A549 (cell line): ENCODE measurements around the gene C2CD3. TPM values are rescaled to one million over a fixed set of nuclear protein-coding genes. Genes with fewer than 3 reads are reported as not detected.
A peak's percentile ranks its signal among the peaks of the same experiment; 100 is the strongest.
"Not testable (repeated sequence)": the region's sequence is repeated elsewhere in the genome, so short reads cannot be mapped to it uniquely, and the experiment has no call there.

ENCODE experiments used
- ATAC-seq, 2 experiments: fragments of 200-7000 bp in 1 of 2; fragments of >200 bp in 1 of 2; cut with Nextera tagmentation in 1 of 2; cut with Tn5 transposase in 1 of 2; 3 replicates each; pipeline versions ENCODE4 v1.8.0 to v1.9.1; 2018 to 2020; ENCODE audit warnings: mild to moderate bottlenecking in 1 of 2, moderate library complexity in 1 of 2
- CTCF ChIA-PET: fragments of 300-600 bp; sonication (Branson Sonifier 250); formaldehyde crosslinking; extraction: SDS; loops from one replicate; lab custom pipeline; 2021; ENCODE audit warnings: antibody characterized with exemption, inconsistent platforms; lab: Yijun Ruan, JAX
- POLR2A ChIA-PET: fragments of 350-600 bp; formaldehyde crosslinking; extraction: SDS; loops from one replicate; lab custom pipeline; 2021; ENCODE audit warnings: antibody characterized with exemption, inconsistent platforms; lab: Yijun Ruan, JAX
- DNase-seq, 2 experiments: peaks; one replicate each; pipeline versions ENCODE4 v3.0.0 to v3.0.0-alpha.2; 2011 to 2016; ENCODE audit warnings: low read depth in 1 of 2, low spot score in 1 of 2
- FAIRE-seq: peaks from 2 replicates; lab custom pipeline; 2011; peaks lifted over from hg19 to GRCh38; lab: Jason Lieb, UNC
- H3K27ac ChIP-seq, 2 experiments: fragments of >200 bp; sonication (Bioruptor Twin); formaldehyde crosslinking; 3 replicates each; pipeline ENCODE4 v1.5.1; 2016 to 2017
- H3K4me1 ChIP-seq: fragments of >200 bp; sonication (Bioruptor Twin); formaldehyde crosslinking; 3 replicates; pipeline ENCODE4 v1.6.1; 2016
- H3K4me2 ChIP-seq: fragments of >200 bp; sonication (Bioruptor Twin); formaldehyde crosslinking; 3 replicates; pipeline ENCODE4 v1.6.1; 2016
- H3K4me3 ChIP-seq: fragments of >200 bp; sonication (Bioruptor Twin); formaldehyde crosslinking; 3 replicates; pipeline ENCODE4 v1.5.1; 2016
- H3K9me3 ChIP-seq: fragments of >200 bp; sonication (Bioruptor Twin); formaldehyde crosslinking; 3 replicates; pipeline ENCODE4 v1.6.1; 2016
- CEBPB ChIP-seq, 2 experiments: fragments of >200 bp in 1 of 2; sonication (Bioruptor Twin) in 1 of 2; formaldehyde crosslinking in 1 of 2; IDR thresholded peaks; 2 replicates each; pipeline ENCODE4 v1.6.1; 2012 to 2016
- E2F6 ChIP-seq: IDR thresholded peaks from 2 replicates; pipeline ENCODE4 v1.6.1; 2012; ENCODE audit warnings: low read depth, borderline replicate concordance
- FOSL2 ChIP-seq, 2 experiments: fragments of 450-650 bp in 1 of 2; fragments of >200 bp in 1 of 2; sonication (Bioruptor Twin) in 1 of 2; formaldehyde crosslinking; IDR thresholded peaks; 2 replicates each; pipeline versions ENCODE4 v1.5.0 to v1.6.1; 2016 to 2020; ENCODE audit warnings: mild to moderate bottlenecking in 1 of 2, moderate library complexity in 1 of 2
- GATA3 ChIP-seq: IDR thresholded peaks from 2 replicates; pipeline ENCODE4 v1.6.1; 2012; ENCODE audit warnings: borderline replicate concordance
- JUNB ChIP-seq: fragments of >200 bp; sonication (Bioruptor Twin); formaldehyde crosslinking; IDR thresholded peaks from 2 replicates; pipeline ENCODE4 v1.6.1; 2016
- MAX ChIP-seq: IDR thresholded peaks from 2 replicates; pipeline ENCODE4 v1.6.1; 2012
- POLR2AphosphoS2 ChIP-seq: conservative IDR thresholded peaks from 2 replicates; pipeline ENCODE4 v1.6.1; 2012; ENCODE audit warnings: low read length, improper control_type of control experiment, inconsistent platforms
- ZSCAN20 ChIP-seq: fragments of 250-450 bp; sonication (Bioruptor Pico); IDR thresholded peaks from 2 replicates; pipeline ENCODE4 v1.8.0; 2022; ENCODE audit warnings: mild to moderate bottlenecking, moderate library complexity
- WGBS: methylation state at CpG from one replicate; pipeline ENCODE4 v1.1.6; 2017; ENCODE audit errors: missing lambda C conversion rate; 5-methylcytosine and 5-hydroxymethylcytosine counted together
- polyA plus RNA-seq, 4 experiments: library from polyadenylated mRNA; depleted of rRNA in 3 of 4; stranded (reverse); fragments of >200 nt; fragmentation: RNase III in 1 of 4; extraction: RNeasy Plus Mini Kit Qiagen cat#74134 plus additional on column Dnase treatment in 1 of 4; gene quantifications; 2 replicates in 3 of 4; 3 replicates in 1 of 4; pipeline ENCODE4 v1.2.3, GENCODE V29; 2011 to 2017

The C2CD3 gene
- polyA plus RNA-seq, 2 of the 4 experiments (the other 2 are of a cell fraction): 15.2 to 19.8 TPM

GRCh38 chr11:74069146-74070046 is 101.4 kb downstream of the C2CD3 start (continued):
- TF ChIP-seq ZSCAN20 (CRISPR knock-in tag) (no peak), POLR2AphosphoS2 (no peak)

- TF ChIP-seq CEBPB (IDR thresholded peaks at IDR 0.05) (peak in 1 of 2 experiments; percentile 47; a peak in 1 of 4 replicates), JUNB (peak; percentile 41; the same call in 1 of the 2 replicates), GATA3 (peak; percentile 41; the same call in 1 of the 2 replicates), MAX (0 out of 2 replicates have a peak, but pooled peaks have one; percentile 24), E2F6 (peak; percentile 42; the same call in 1 of the 2 replicates), FOSL2 (IDR thresholded peaks at IDR 0.05) (peak; percentile 31; the same call in 1 of the 2 replicates), FOSL2 (CRISPR knock-in tag; IDR thresholded peaks at IDR 0.05) (peak; percentile 85)
- H3K9me3 ChIP-seq, POLR2A ChIA-PET, H3K4me3 ChIP-seq: not testable (repeated sequence)
- Histone ChIP-seq H3K4me2 (peak overlapping the region; percentile 60), H3K27ac (peak overlapping the region; percentile 55 to 75), H3K4me1 (peaks cover 57% of the 10 kb centered on the region)
- peak; percentile 81 to 89 for ATAC-seq
- peak; percentile 38 to 76 for DNase-seq
- peak; percentile 80 for FAIRE-seq
- CTCF ChIA-PET: interaction anchor here (0.6 to 1.0 kb wide), 3 partner anchors 9 to 202 kb away, joined by 3 to 4 read pairs (median 3); no protein-coding TSS in a partner anchor
Measured at GRCh38 chr11:74066663-74067062, 104.1 kb downstream of the C2CD3 start.

- FAIRE-seq, POLR2A ChIA-PET, CTCF ChIA-PET, ATAC-seq, H3K4me2 ChIP-seq, H3K9me3 ChIP-seq, DNase-seq, H3K4me3 ChIP-seq: not testable (repeated sequence)
- WGBS: 90% methylated on average over 2 of the region's 3 CpGs
- Histone ChIP-seq H3K27ac (peak overlapping the region in 1 of 2 experiments; percentile 54; a peak in 2 of 6 replicates), H3K4me1 (peaks cover 46% of the 10 kb centered on the region)
Measured at GRCh38 chr11:74065534-74065933, 105.3 kb downstream of the C2CD3 start.

- CTCF ChIA-PET, H3K9me3 ChIP-seq, ATAC-seq, POLR2A ChIA-PET, H3K4me2 ChIP-seq, H3K27ac ChIP-seq, FAIRE-seq, H3K4me3 ChIP-seq, DNase-seq: not testable (repeated sequence)
- peaks cover 27% of the 10 kb centered on the region for H3K4me1 ChIP-seq
- WGBS: 95% methylated on average over 1 of the region's 1 CpG
Measured at GRCh38 chr11:74063628-74064027, 107.2 kb downstream of the C2CD3 start.

- DNase-seq, H3K4me3 ChIP-seq, H3K27ac ChIP-seq, ATAC-seq, POLR2A ChIA-PET, H3K4me2 ChIP-seq, H3K9me3 ChIP-seq, FAIRE-seq: not testable (repeated sequence)
- WGBS: 93% methylated on average over 4 of the region's 4 CpGs
- peaks cover 22% of the 10 kb centered on the region for H3K4me1 ChIP-seq
- CTCF ChIA-PET: interaction anchor here (0.7 kb wide), 1 partner anchor 70 kb away, joined by 3 read pairs; no protein-coding TSS in a partner anchor
Measured at GRCh38 chr11:74061599-74061998, 109.2 kb downstream of the C2CD3 start.
